ENCODE results near the gene RECQL5.
"Not testable (repeated sequence)": the region's sequence is repeated elsewhere in the genome, so short reads cannot be mapped to it uniquely, and the experiment has no call there.

Gene RECQL5

GRCh38 chr17:75616521-75617122 is 50.3 kb downstream of the RECQL5 start:
- DNase-seq (ENCODE audit: low read depth, low spot score), result no peak

- no peak for DNase-seq (ENCODE audit: low read depth, low spot score)
Measured at GRCh38 chr17:75615301-75615700, 51.7 kb downstream of the RECQL5 start.

- DNase-seq (ENCODE audit: low read depth, low spot score), result no peak
Measured at GRCh38 chr17:75614556-75615270, 52.2 kb downstream of the RECQL5 start.

GRCh38 chr17:75614006-75614405 is 52.9 kb downstream of the RECQL5 start:
- no peak for DNase-seq (ENCODE audit: low read depth, low spot score)

- DNase-seq (ENCODE audit: low read depth, low spot score), result no peak
Measured at GRCh38 chr17:75612906-75613626, 53.9 kb downstream of the RECQL5 start.

- DNase-seq (ENCODE audit: low read depth, low spot score), result no peak
Measured at GRCh38 chr17:75611851-75612429, 55.0 kb downstream of the RECQL5 start.

- DNase-seq (ENCODE audit: low read depth, low spot score), result no peak
Measured at GRCh38 chr17:75610103-75610984, 56.6 kb downstream of the RECQL5 start.

GRCh38 chr17:75607086-75607485 is 59.9 kb downstream of the RECQL5 start:
- no peak for DNase-seq (ENCODE audit: low read depth, low spot score)

GRCh38 chr17:75605790-75606189 is 61.2 kb downstream of the RECQL5 start:
- DNase-seq (ENCODE audit: low read depth, low spot score), result no peak

GRCh38 chr17:75604034-75604695 is 62.8 kb downstream of the RECQL5 start:
- DNase-seq (ENCODE audit: low read depth, low spot score), result no peak

- no peak for DNase-seq (ENCODE audit: low read depth, low spot score)
Measured at GRCh38 chr17:75603123-75603522, 63.8 kb downstream of the RECQL5 start.

- DNase-seq (ENCODE audit: low read depth, low spot score), result no peak
Measured at GRCh38 chr17:75602644-75603043, 64.3 kb downstream of the RECQL5 start.

GRCh38 chr17:75601057-75601987 is 65.6 kb downstream of the RECQL5 start:
- peak; percentile 22 for DNase-seq (ENCODE audit: low read depth, low spot score)

- no peak for DNase-seq (ENCODE audit: low read depth, low spot score)
Measured at GRCh38 chr17:75596320-75597087, 70.5 kb downstream of the RECQL5 start.

GRCh38 chr17:75595920-75596313 is 71.0 kb downstream of the RECQL5 start:
- DNase-seq (ENCODE audit: low read depth, low spot score), result no peak

- DNase-seq (ENCODE audit: low read depth, low spot score), result no peak
Measured at GRCh38 chr17:75595284-75595919, 71.6 kb downstream of the RECQL5 start.

- no peak for DNase-seq (ENCODE audit: low read depth, low spot score)
Measured at GRCh38 chr17:75594499-75595283, 72.3 kb downstream of the RECQL5 start.

- DNase-seq (ENCODE audit: low read depth, low spot score), result not testable (repeated sequence)
Measured at GRCh38 chr17:75593430-75593829, 73.5 kb downstream of the RECQL5 start.

Measured in activated CD4-positive, CD25-positive, alpha-beta regulatory T cell treated with anti-CD3 and anti-CD28 coated beads, Interleukin-2, amount 50 U/mL, for 16 hours (primary cell).